Psoas muscle (tissue), 8 donors: Measurements from ENCODE around the gene OAS1. TPM values are rescaled to one million over a fixed set of nuclear protein-coding genes. Genes with fewer than 3 reads are reported as not detected.

Experiments
- ATAC-seq, 4 donors: fragments of 200-7000 bp; cut with Tn5 transposase; one replicate each; pipeline ENCODE4 v1.9.1; 2020; ENCODE audit warnings: moderate library complexity in 3 of 4, mild to moderate bottlenecking in 2 of 4
- DNase-seq, 2 donors: peaks; one replicate each; pipeline ENCODE4 v3.0.0-alpha.2; 2020
- H3K27ac ChIP-seq: fragments of 200-600 bp; one replicate; pipeline ENCODE4 v1.8.0; 2022
- H3K27me3 ChIP-seq, 3 donors: fragments of 200-600 bp in 1 of 3; one replicate each; pipeline versions ENCODE4 v1.6.1 to v1.8.0; 2013 to 2022; ENCODE audit warnings: low read length in 2 of 3, mild to moderate bottlenecking in 2 of 3, moderate library complexity in 1 of 3; ENCODE audit not compliant: insufficient read depth in 3 of 3
- H3K36me3 ChIP-seq, 2 donors: fragments of 200-600 bp in 1 of 2; one replicate each; pipeline versions ENCODE4 v1.6.1 to v1.8.0; 2013 to 2022; ENCODE audit warnings: low read depth in 1 of 2, mild to moderate bottlenecking in 1 of 2, moderate library complexity in 1 of 2; ENCODE audit not compliant: insufficient read depth in 1 of 2
- H3K4me1 ChIP-seq: fragments of 200-600 bp; one replicate; pipeline ENCODE4 v1.8.0; 2022
- H3K4me3 ChIP-seq: fragments of 200-600 bp; one replicate; pipeline ENCODE4 v1.8.0; 2022; ENCODE audit warnings: mild to moderate bottlenecking
- H3K9me3 ChIP-seq: fragments of 200-600 bp; one replicate; pipeline ENCODE4 v1.8.0; 2022
- CTCF ChIP-seq: fragments of 200-600 bp; IDR thresholded peaks from one replicate; pipeline ENCODE4 v1.8.0; 2022; ENCODE audit warnings: antibody characterized with exemption
- WGBS, 3 donors: extraction: QIAGEN DNeasy Blood & Tissue Kit; methylation state at CpG; one replicate each; pipeline versions ENCODE4 v1.1.6 to v1.1.7; 2013; 5-methylcytosine and 5-hydroxymethylcytosine counted together
- intact Hi-C, 2 donors: fragments of 100-400 bp; cut with DNase I; formaldehyde crosslinking; loops; one replicate each; pipeline versions ENCODE4 v1.11.0 to v1.14.2; 2022
- polyA plus RNA-seq, 3 donors: library from polyadenylated mRNA; stranded (reverse); fragments of 200-250 nt; gene quantifications; one replicate each; pipeline ENCODE4 v1.2.3, GENCODE V29; 2013
- total RNA-seq, 4 donors: library from RNA; stranded (reverse); fragmentation: NEBNext Ultra II Directional in 2 of 4; extraction: Animal tissue kit (Norgen Biotek cat#: 25700) in 2 of 4; gene quantifications; one replicate each; pipeline versions ENCODE4 v1.2.1 to v1.2.4, GENCODE V29; 2021 to 2023
- donor health status: healthy with polysubstance abuse.
- donor health status: DM: no; HTN: no; CAD: no; lungs with moderate emphysema.
- donor health status: Bipolar disorder and iron deficiency.
- donor health status: healthy.
- donor health status: DM: yes; HTN: yes; CAD: no.
- donor health status: DM: no; HTN: no; CAD: no.
- donor health status: DM: no; HTN: no; CAD: no.
- donor health status: DM: yes; HTN: yes; CAD: no.

The OAS1 gene
- total and polyA plus RNA-seq, 7 donors: 0.45 to 3.7 (median 2.2) TPM

GRCh38 chr12:112933129-112933505, 26.4 kb downstream of the OAS1 start:
- no peaks in the 10 kb centered on the region for H3K36me3 ChIP-seq
- TF ChIP-seq CTCF: no peak
- H3K4me1 ChIP-seq: no peaks in the 10 kb centered on the region
- ATAC-seq (no peak), DNase-seq (no peak)
- H3K4me3 ChIP-seq: no peak overlapping the region
- peaks cover 0 to under 1% (median 0%) of the 10 kb centered on the region in 3 donors for H3K27me3 ChIP-seq
- H3K27ac ChIP-seq: no peak overlapping the region
- intact Hi-C loops: no loop called here
- H3K9me3 ChIP-seq: no peaks in the 10 kb centered on the region
- 64 to 70% (median 66%) methylated on average over 2 of the region's 2 CpGs for WGBS, 3 donors

GRCh38 chr12:112936264-112936663, 29.5 kb downstream of the OAS1 start:
- H3K4me1 ChIP-seq: no peaks in the 10 kb centered on the region
- no peak overlapping the region for H3K4me3 ChIP-seq
- H3K36me3 ChIP-seq: no peaks in the 10 kb centered on the region
- no peak overlapping the region for H3K27ac ChIP-seq
- peaks cover 0 to 17% (median 0%) of the 10 kb centered on the region in 3 donors for H3K27me3 ChIP-seq
- intact Hi-C loops: no loop called here
- no peak for DNase-seq
- 60 to 80% (median 77%) methylated on average over 1 of the region's 1 CpG for WGBS, 3 donors
- ATAC-seq: no peak
- TF ChIP-seq CTCF: no peak
- H3K9me3 ChIP-seq: no peaks in the 10 kb centered on the region

- Histone ChIP-seq H3K27ac (no peak overlapping the region), H3K27me3 (peaks cover 0 to 17% (median 0%) of the 10 kb centered on the region in 3 donors), H3K4me3 (no peak overlapping the region), H3K9me3 (no peaks in the 10 kb centered on the region), H3K36me3 (no peaks in the 10 kb centered on the region), H3K4me1 (no peaks in the 10 kb centered on the region)
- WGBS, 3 donors: 51 to 59% (median 53%) methylated on average over 2 of the region's 2 CpGs
- intact Hi-C loops: no loop called here
- TF ChIP-seq CTCF: no peak
- no peak for DNase-seq
- ATAC-seq: no peak
Observed at GRCh38 chr12:112936927-112937326, 30.2 kb downstream of the OAS1 start.

GRCh38 chr12:112937741-112938719, 31.3 kb downstream of the OAS1 start, which contains the start of gene OAS3:
OAS3 (plus strand) TSS chr12:112938474; CDS start chr12:112938531, 57 bp downstream.
- H3K9me3 ChIP-seq: no peaks in the 10 kb centered on the region
- H3K4me3 ChIP-seq: peak within 1 kb of the TSS; percentile 74
- peak within 1 kb of the TSS; percentile 55 for H3K27ac ChIP-seq
- ATAC-seq (peak; percentile 46 to 84 (median 72)), DNase-seq (peak; percentile 89 to 92)
- WGBS, 3 donors: 6 to 7% (median 7%) methylated on average over 48 to 50 of the region's 50 CpGs
- no peak for TF ChIP-seq CTCF
- peaks cover 0 to 17% (median 0%) of the 10 kb centered on the region in 3 donors for H3K27me3 ChIP-seq
- H3K4me1 ChIP-seq: no peaks in the 10 kb centered on the region
- H3K36me3 ChIP-seq: no peaks in the 10 kb centered on the region
- intact Hi-C loops: no loop called here
